ENCODE data around the gene ARMC9.
"Not testable (repeated sequence)": the region's sequence is repeated elsewhere in the genome, so short reads cannot be mapped to it uniquely, and the experiment has no call there.

ARMC9 gene

DNA sequence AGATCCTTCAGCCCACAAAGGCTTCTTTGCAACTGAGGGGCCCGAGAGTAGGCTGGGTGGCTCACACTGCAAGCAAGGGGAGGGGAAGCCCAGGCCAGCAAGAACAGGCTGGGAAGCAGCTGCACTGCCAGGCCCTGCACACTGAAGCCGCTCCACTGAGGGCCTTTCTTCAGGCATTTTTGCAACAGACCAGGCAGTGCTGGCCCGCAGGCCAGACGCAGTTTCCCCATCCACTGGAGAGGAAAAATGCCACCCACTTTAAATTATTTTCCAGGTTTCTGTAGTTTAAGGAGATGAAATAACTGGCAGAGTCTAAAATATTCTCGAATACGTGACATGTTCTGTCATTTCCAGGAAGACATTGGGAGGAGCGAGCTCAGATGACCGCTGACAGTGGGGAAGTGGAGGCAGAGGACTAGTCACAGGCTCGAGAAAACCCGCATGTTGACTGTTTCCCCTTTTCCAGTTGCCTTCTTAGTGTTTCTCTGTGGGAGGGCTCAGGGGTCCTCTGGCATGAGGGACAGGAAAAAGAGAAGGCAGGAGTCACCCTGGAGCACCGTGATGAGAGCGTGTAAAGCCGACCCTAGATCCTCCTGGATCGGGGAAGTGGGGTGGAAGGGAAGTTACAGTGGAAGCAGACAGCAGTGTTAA is 143.8 kb downstream of the ARMC9 start:
- DNase-seq (ENCODE audit: low spot score): no peak

DNA sequence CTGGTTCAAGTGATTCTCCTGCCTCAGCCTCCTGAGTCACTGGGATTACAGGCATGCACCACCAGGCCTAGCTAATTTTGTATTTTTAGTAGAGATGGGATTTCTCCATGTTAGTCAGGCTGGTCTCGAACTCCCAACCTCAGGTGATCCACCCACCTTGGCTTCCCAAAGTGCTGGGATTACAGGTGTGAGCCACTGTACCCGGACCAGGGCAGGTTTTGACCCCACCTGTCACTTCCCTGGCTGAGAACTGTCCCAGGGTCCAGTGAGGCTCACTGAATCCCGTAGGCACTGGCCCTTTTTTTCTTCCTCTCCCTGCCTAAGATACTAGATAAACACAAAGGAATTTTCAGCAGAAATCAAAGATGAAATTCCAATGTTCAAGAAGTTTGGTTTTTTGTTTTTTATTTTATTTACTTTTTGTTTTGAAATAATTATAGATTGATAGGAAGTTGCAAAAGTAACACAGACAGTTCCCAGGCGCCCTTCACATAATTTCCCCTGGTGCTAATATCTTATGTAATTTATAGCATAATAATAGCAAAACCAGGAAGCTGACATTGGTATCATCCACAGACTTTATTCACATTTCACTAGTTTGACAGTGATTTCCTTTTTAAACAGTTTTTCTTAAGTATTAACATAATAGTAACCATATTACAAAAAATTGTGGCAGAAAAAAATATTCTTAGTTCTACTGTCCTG is 144.7 kb downstream of the ARMC9 start:
- no peak for DNase-seq (ENCODE audit: low spot score)

DNA sequence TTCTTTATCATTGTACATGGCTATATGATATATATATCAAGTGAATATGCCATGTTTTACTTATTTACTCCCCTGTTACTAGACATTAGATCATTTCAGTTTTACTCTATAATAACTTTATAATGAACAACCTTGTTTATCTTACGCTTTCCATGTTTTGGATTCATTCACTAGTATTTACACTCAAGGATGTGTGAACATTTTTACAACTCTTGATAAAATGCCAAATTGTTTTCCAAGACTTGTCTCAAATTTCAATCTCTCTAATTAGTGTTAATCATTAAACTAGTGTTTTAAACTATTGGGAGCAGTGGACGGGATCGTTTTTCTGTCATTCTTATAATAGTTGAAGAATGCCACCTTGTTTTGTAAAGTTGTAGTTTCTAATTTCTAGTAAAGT is 145.6 kb downstream of the ARMC9 start:
- DNase-seq (ENCODE audit: low spot score): no peak

DNA sequence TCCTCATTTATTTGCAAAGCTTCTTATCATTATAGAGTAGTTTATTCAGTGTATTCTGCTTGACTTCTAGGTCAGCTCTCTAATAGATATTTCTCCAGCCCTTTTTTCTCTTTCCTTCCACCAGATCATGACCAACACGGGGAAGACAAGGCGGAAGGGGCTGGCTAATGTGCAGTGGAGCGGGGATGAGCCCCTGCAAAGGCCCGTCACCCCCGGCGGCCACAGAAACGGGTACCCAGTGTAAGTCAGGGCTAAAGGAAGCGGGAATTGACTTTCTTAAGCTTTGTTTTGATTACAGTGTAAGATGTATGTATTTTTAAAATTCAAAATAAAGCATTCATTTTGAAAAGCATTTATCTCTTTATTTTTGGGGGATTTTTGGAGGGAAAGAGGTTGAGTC is 146.4 kb downstream of the ARMC9 start:
- DNase-seq (ENCODE audit: low spot score): no peak

DNA sequence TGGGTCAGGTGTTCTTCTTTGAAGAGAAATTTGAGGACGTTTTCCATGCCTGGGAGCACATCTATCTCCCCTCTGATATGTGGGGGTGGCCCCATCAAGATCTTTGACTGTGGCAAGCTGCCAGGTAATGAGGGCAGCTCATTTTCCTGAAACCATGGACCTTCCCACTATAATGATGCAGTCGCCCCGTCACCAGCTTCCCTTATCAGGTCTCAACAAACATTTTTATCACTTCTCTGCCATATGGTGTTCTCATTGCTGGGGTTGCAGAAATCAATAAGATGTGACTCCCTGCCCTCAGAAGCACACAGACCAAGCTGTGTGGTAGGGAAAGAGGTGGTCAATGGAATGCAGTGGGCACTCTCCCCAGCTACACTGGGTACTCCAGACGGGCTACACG is 148.7 kb downstream of the ARMC9 start:
- no peak for DNase-seq (ENCODE audit: low spot score)

DNA sequence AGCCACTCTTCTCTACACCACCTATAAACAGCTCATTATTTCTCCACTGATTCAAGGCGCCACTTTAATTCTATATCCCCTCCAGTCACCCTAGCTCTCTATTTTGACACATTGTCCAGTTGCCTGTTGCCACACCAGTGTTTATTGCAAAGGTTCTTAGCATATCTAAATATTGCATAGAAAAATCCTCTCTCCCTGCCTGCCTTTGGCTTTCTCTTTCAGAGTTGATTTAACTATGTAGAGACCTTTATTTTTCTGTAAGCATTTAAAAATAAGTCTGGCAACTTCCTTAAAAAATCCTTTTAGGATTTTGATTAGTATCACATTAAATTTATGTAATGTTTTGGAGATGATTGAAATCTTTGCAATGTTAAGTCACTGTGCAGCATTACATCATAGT is 149.2 kb downstream of the ARMC9 start:
- no peak for DNase-seq (ENCODE audit: low spot score)

DNA sequence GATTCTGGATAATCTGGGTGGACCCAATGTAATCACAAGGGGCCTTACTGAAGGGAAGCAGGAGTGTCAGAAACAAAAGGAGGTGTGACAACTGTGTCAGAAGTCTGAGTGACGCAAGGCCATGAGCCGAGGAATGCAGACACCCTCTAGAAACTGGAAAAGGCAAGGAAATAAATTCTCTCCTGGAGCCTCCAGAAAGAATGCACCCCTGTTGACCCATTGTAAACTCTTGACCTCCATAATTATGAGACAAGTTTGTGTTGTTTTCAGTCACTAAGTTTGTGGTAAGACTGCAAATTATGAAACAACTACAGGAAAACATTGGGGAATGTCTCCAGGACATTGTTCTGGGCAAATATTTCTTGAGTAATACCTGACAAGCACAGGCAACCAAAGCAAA is 149.7 kb downstream of the ARMC9 start:
- DNase-seq (ENCODE audit: low spot score): no peak

DNA sequence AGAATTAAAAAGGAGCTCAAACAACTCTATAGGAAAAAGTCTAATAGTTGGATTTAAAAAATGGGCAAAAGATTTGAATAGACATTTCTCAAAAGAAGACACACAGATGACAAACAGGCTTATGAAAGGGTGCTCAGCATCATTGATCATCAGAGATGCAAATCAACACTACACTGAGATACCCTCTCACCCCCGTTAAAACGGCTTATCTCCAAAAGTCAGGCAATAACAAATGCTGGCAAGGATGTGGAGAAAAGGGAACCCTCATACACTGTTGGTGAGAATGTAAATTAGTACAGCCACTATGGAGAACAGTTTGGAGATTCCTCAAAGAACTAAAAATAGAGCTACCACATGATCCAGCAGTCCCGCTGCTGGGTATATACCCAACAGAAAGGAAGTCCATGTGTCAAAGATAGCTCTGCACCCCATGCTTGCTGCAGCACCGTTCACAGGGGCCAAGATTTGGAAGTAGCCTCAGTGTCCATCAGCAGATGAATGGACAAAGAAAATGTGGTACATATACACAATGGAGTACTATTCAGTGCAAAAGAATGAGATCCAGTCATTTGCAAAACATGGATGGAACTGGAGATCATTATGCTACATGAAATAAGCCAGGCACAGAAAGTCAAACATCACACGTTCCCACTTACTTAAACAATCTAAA is 150.4 kb downstream of the ARMC9 start:
- no peak for DNase-seq (ENCODE audit: low spot score)

DNA sequence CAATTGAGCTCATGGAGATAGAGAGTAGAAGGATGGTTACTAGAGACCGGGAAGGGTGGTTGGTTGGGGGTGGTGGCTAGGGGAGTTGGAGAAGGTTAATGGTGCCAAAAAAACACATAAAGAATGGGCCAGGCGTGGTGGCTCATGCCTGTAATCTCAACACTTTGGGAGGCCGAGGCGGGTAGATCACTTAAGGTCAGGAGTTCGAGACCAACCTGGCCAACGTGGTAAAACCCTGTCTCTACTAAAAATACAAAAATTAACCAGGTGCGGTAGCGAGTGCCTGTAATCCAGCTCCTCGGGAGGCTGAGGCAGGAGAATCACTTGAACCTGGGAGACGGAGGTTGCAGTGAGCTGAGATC is 150.9 kb downstream of the ARMC9 start:
- DNase-seq (ENCODE audit: low spot score): not testable (repeated sequence)

DNA sequence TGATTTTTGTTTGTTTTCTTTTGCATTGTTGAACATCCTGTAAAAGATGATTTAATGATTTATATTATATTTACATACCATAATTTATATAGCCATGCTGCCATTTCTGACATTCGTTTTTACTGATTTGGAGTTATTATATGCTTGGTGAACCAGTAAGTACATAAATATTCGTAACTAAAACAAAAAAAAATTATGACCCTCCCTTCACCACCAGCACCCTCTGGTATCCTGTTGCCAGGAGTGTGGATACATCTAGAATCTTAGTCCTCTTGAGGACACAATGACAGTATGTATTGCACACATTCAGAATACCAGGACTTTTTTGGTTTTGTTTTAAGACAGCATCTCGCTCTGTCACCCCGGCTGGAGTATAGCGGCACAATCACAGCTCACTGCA is 153.2 kb downstream of the ARMC9 start:
- no peak for DNase-seq (ENCODE audit: low spot score)

DNA sequence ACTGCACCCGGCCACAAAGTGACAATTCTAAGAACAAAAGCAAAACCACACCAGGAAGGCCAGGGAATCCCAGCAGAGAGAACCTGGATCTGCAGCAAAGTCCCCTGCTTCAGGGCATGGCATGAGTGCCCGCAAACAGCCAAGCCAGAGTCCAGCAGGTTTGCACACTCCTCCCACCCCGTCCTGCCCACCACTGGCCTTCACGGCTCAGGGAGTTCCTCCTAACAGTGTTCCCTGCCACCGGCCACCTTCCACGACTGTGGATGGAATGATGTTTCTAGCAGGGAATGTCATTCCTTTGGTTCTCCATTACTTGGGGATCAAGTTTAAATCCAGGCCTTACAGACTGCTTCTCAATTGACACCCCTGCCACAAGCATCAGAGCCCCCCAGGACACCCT is 155.0 kb downstream of the ARMC9 start:
- DNase-seq (ENCODE audit: low spot score): no peak

DNA sequence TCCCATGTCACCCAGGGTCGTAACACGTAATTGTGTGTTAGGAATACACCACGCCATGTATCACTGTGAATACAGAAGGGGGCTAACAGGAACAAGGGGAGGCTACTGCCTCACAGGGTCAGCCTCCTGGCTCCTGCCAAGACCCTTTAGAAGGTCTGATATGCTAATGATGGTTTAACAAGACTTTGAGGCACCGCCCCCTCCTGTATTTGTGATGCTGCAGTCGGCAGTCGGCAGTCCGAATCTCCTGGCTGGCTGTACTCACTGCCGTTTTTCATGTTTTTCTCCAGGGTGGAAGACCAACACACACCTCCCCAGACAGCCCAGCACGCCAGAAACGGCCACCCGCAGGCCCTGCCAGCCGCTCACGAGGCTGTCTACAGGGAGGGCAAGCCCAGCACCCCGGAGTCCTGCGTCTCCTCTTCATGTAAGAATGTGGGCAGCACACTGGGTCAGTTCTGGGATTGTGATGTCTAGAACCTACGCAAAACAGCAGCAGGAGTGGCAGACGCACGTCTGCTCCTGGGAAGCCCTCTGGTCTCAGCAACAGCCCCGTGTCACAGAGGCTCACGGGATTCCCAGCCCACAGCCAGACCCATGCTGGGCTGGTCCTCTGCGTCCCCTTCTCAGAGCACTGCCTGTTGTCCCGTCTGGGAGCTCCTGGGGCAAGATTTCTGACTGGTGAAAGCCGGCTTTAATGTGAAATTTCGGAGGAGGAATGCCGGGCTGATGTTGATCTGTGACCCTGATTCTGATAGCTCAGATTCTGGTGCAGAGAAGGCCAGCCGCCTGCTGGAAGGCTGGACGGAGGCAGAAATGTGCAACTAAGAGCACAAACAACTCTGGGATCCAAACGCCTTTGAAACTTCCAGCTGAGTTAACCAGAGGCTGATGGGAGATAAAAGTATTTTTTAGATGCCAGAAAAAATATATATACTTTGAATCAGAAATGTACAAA is 157.4 kb downstream of the ARMC9 start:
- DNase-seq (ENCODE audit: low spot score): no peak

DNA sequence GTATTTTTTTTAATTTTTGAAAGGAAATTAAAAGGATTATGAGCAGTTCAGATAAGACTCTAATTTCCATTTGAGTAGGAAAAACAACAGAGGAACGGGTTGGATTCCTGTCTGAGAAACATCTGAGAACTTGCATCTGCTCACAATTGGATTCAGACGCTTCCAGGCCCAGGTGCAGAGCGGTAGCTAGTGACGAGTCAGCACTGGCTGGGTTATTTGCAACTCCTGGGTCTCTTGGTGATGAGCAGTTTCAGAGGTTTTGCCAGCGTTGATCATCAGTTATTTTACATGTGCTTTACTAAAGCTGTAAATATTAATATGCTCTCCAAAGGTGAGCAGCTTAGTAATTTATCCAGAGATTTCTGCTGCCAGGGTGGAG is 158.0 kb downstream of the ARMC9 start:
- no peak for DNase-seq (ENCODE audit: low spot score)

DNA sequence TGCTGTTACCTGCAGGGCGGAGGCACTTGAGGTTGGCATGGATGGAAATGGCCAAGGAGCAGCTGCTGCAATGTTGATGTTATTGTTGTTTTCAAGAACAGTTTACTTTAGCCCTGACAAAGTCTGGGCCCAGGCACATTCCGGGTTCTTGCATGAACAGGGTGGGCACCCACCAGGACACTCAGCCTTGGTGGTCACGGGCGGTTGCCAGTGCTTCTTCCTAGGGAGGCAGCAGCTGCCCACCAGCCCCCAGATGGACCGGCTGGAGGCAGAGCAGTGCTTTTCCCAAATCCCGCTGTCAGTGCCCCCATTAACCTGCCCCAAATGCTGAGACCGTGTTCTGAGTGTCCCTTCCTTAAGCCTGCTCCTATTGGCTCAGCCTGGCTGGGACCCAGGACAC is 158.6 kb downstream of the ARMC9 start:
- DNase-seq (ENCODE audit: low spot score): no peak

DNA sequence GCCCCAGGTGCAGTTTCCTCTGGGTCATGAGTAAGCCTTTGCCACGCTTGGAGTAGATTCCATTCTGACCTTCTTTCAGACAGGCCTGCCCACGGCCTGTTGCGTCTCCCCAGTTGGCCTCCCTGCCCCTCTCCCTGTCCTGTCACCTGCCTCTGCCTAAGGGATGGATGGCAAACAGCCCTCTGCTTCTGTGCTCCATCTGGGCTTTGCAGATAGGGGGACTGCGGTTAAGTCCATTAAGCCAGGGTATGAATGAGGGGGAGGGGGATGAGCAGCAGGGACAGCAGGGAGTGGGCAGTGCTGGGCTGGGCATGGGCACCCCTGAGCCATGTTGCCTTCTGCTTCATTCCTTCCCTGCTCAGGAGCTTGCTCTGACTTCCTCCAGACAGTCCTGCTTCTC is 159.5 kb downstream of the ARMC9 start:
- no peak for DNase-seq (ENCODE audit: low spot score)

DNA sequence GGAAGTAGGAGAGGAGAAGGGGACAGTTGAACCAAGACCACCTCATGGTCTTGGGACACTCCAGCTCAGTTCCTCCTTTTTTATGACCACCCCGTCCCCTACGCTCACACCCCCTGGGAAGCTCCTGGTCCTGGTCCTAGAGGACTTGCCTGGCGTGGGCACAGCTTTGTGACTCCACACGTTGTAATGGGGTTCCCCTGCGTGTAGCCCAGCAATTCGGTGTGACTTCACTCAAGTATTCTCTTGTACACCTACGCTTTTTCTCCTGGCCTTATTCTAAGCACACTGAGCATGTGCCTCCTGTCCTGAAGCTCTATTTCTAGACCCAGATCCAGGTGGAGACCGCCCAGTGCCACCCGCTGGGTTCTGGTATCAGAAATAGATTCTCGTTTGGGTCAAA is 161.0 kb downstream of the ARMC9 start:
- no peak for DNase-seq (ENCODE audit: low spot score)

DNA sequence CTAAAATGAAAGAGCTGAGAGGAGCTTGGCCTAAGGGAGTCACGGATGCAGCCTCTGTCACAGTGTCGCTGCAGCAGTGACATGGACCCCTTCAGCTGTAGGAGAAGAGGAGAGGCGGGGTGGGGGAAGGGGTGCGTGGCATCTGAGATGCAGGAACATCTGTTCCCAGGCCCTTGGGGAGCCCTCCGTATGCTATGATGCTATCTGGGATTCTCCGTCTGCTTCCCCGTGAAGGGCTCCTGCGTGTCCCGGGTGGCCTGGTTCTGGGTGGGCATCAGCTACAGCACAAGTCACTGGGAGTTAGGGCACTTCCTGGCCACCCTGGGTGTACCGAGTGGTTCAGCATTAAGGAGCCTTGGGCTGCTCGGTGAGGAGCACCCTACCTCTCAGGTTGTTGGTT is 161.5 kb downstream of the ARMC9 start:
- DNase-seq (ENCODE audit: low spot score): no peak

DNA sequence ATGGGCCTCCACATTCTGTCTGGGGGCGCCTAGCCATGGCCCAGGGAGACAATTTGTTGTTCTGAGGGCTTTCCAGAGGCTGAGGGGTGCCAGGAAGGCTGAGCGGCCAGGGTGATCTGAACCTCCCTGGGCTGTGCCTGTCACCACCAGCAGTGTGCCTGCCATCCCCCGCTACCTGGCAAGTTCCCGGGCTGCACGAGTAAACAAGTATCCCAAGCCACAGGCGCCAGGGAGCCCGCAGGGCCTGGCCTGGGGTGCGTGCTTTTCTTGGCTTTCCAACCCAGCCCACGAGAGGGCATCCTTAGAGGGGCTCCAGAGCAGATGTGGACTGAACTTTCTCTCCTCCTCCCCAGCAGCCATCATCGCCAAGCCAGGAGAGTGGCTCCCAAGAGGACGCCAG is 162.0 kb downstream of the ARMC9 start:
- no peak for DNase-seq (ENCODE audit: low spot score)

DNA sequence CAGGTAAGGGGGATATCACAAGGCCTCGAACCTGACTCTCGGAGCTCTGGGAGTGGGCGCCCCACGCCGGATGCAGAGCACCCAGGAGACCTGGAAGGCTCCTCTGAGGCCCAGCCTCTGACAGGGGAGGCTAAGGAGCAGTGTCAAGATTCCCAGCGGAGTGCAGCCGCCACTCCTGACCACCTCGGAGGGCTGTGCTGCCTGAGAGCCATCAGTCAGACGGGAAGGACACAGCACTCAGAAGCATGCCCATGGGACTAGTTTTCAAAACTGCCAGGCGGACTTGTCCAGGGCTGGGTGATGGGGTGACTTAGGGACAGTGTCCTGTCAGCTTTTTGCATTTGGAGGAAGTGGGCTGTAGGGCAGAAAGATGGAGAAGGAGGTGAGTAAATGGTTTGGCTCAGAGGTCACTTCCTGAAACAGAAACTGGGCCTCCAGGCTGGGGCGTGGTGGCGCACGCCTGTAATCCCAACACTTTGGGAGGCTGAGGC is 162.5 kb downstream of the ARMC9 start:
- no peak for DNase-seq (ENCODE audit: low spot score)

DNA sequence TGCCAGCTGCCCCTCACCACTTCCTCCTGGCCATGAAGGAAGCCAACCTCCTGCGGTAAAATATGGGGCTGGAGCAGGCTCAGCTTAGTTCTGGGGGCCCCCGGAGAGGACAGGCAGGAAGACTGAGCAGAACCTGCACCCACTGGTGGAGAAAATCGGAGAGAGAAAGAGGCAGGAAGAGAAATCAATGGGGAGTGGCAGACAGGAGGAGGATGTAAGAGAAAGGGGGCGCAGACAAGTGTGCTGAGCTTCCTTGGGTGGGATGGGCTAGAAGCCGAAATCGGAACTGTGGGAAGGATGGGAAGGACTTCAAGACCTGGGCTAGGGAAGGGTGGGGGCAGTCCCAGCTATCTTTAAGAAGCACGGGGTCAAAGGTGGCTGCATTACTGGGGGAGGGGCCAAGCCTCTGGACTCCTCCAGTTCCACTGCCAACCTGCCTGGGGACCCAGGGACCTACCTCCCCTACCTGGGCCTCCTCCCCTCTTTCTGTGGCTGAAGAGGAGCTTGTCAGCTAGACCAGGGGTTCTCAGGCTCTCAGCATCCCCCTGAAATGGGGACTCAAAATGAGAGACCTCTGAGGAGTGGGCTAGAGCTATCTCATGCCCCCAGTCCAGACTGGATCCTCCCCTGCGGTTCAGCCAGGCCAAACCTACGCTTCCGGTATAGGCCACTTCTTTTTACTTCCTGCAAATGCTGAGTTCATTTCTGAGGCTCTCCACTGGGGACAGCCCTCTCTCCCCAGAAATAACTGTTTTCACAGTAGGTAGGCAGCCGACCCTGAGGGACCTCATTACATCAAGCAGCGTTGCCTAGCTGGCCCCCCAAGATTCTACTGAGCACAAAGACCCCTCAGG is 163.5 kb downstream of the ARMC9 start:
- no peak for DNase-seq (ENCODE audit: low spot score)

DNA sequence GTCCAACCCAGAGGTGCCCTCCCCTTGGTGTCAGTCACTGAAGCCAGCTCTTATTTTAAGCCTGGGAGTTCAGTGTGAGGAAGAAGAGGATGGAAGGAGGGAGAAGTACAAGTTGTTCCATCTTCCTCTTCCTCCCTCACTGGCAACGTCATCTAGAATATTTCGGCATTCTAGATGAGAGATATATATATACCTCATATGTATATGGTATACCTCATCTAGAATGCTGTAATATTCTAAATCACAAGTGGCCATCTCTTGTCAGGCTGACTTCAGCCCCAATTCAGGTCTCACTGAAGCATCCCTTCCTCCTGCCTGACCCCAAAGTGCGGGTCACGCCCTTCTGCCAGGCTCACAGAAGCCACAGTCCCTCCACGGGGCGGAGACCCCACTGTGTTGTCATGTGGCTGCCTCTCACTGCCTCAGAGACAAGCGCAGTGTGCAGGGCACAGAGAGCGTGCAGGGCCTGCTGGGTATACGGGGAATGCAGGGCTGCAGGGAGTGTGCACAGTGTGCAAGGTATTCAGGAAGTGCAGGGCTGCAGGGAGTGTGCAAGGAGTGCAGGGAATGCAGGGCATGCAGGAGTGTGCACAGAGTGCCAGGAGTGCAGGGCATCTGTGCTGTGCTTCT is 164.2 kb downstream of the ARMC9 start:
- DNase-seq (ENCODE audit: low spot score): no peak

Measured in cerebellar cortex (tissue), 1 donor.